HG02610 (cell line): ENCODE measurements around the gene PCBP2.
"Not testable (repeated sequence)": the region's sequence is repeated elsewhere in the genome, so short reads cannot be mapped to it uniquely, and the experiment has no call there.

Experiments used
- ATAC-seq: cut with Tn5 transposase; IDR thresholded peaks from one replicate; pipeline ENCODE4 v1.9.1; 2021; ENCODE audit warnings: mild to moderate bottlenecking, moderate library complexity; ENCODE audit not compliant: unreplicated experiment

The PCBP2 gene

GRCh38 chr12:53439582-53439981, 12.3 kb upstream of the PCBP2 start:
- not testable (repeated sequence) for ATAC-seq

GRCh38 chr12:53441040-53441833, 10.7 kb upstream of the PCBP2 start, which contains the start of gene PRR13:
TSS of gene PRR13 (plus strand) at chr12:53441734. CDS start at chr12:53442715, 981 bp downstream.
- peak; percentile 96 for ATAC-seq

GRCh38 chr12:53443955-53444354, 7.9 kb upstream of the PCBP2 start:
- ATAC-seq: no peak

DNA sequence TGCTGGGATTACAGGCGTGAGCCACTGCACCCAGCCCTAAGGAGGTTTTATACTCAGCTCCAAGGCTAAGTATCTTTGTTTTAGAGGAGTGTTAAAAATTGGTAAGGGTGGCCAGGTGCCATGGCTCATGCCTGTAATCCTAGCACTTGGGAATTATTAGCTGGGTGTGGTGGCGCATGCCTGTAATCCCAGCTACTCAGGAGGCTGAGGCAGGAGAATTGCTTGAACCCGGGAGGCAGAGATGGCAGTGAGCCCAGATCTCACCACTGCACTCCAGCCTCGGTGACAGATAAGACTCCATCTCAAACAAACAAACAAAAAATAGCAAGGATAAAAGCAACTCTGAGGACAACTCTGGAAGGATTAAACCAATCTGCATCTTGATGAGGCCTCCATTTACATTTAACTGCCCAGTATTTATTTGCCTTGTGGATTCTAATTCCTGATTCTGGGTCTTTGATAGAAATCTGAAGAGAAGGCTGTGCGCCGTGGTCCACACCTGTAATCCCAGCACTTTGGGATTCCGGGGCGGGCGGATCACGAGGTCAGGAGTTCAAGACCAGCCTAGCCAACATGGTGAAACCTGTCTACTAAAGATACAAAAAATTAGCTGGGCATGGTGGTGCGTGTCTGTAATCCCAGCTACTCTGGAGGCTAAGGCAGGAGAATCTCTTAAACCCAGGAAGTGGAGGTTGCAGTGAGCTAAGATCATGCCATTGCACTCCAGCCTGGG, 7.1 kb upstream of the PCBP2 start:
- ATAC-seq: not testable (repeated sequence)

- no peak for ATAC-seq
Observed at GRCh38 chr12:53450936-53451335, 966 bp upstream of the PCBP2 start.

DNA sequence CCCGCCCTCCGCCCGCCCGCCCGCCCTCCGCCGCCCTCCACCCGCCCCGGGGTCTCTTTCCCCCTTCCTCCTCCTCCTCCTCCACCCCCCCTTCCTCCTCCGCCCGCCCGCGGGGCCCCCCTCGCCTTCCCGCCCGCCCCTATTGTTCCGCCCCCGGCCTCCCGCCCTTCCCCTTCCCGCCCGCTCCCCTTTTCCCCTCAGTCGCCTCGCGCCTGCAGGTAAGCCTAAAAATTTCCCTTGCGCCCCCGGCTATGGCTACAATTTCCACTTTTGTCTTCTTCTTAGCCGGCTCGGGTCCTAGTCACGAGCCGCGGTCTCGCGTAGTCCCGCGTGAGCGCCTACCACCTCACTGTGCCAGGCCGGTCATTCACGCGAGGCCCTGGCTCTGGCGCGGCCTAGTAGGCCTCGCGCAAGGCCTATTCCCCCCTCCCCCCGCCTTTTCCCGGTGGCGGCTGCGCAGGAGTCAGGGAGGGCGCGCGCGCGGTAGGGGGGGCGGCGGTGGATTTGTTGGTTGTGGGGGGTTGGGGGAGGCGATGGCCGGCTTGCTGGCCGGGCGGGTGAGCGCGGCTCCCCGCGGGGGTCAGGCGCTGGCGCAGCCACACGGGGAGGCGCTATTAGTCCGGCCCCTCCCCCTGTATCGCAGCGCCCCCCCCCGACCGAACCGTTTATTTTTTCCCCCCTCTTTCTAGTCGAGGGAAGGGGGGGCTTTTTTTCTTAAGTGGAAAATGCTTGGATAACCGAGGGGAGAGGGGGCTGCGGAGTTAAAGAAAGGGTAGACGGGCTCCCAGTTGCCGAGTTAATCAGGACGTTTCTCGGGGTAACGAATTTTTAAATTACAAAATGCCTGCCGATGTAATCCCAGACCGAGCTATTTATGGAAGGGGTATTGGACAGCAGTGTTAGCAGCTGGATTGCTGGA, 516 bp downstream of the PCBP2 start:
- no peak for ATAC-seq

DNA sequence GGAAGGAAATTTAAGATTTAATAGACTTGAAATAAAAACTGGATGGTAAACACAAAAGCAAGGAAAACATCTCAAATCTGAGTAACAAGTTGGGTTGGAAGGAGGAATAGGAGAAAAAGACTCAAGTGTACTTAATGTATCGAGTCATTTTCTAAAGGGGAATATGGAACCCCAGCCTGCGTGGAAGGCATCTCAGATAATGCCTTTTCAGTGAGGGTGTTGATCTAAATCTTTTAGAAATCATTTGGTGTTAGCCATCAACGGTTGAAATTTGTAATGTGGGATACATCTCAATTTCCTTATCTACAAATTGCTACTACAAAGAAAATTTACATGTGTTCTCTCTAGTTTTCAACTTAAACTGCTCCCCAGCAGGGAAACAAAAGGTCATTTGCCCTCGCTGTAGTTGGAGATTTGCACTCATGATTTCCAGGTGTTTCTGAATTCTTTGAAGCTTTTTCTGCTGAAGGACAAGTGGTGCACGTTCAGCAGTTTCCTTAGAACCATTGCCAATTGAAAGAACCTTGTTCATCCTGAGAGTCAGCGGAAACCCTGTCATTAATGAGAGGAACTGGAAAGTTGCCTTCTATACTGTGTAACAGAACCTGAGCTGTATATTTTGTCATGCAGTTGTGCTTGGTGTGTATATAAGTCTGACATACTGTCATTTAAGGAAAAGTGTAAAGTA, 2.2 kb downstream of the PCBP2 start:
- no peak for ATAC-seq

- ATAC-seq: no peak
Observed at GRCh38 chr12:53454707-53455106, 2.8 kb downstream of the PCBP2 start.

DNA sequence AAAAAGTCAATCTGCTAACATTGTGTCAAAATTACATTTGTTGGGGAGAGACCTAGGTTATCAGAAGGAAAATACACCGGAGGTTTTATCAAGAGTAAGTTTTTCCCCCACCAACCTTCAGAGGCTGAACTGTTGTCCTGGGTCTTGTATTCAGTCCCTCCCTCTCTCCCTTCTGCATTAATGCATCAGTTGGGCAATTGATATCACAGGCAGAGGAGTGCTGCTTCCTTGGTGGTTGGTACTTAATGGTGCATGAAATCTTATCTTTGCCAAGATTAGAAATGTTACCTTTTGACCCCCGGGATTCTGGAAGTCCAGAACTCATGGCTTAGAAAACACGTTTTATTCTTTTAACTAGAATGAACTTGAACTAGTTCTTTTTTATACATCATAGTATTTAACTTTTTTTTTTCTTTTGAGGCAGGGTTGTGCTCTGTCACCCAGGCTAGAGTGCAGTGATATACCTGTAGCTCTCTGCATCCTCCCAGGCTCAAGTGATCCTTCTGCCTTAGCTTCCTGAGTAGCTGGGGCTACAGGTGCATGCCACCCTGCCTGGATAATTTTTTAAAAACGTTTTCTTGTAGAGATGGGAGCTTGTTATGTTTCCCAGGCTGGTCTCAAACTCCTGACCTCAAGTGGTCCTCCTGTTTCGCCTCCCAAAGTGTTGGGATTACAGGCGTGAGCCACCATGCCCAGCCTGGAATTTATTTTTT, 4.9 kb downstream of the PCBP2 start:
- ATAC-seq: no peak

GRCh38 chr12:53459097-53459496, 7.2 kb downstream of the PCBP2 start:
- ATAC-seq: no peak

DNA sequence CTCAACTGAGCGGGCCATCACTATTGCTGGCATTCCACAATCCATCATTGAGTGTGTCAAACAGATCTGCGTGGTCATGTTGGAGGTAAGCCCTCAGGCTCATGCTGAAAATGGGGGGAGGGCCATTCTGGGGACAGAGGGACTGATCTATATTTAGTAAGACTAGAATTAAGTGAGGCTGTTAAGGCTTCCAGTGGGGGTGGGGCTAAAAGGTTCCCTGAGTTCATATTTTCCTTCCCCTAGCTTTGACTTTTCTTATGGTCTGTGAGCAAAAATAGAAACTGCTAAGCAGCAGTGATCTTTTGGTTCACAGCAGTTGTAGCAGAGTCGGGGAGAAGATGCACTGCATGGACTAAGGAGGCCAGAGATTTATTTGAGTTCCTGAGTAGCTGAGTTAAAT, 9.2 kb downstream of the PCBP2 start:
- ATAC-seq: no peak

DNA sequence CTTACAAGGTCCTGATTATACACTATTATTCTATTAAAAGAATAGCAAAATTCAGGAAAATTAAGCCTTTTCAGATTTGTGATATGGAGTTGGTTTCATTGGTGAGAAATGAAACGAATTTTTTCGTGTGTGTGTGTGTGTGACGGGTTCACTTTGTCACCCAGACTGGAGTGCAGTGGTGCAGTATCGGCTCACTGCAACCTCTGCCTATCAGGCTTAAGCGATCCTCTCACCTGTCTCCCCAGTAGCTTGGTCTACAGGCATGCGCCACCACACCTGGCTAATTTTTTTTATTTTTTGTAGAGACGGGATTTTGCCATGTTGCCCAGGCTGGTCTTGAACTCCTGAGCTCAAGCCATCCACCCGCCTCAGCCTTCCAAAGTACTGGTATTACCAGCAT, 9.7 kb downstream of the PCBP2 start:
- no peak for ATAC-seq

- no peak for ATAC-seq
Observed at GRCh38 chr12:53462935-53463334, 11.0 kb downstream of the PCBP2 start.

DNA sequence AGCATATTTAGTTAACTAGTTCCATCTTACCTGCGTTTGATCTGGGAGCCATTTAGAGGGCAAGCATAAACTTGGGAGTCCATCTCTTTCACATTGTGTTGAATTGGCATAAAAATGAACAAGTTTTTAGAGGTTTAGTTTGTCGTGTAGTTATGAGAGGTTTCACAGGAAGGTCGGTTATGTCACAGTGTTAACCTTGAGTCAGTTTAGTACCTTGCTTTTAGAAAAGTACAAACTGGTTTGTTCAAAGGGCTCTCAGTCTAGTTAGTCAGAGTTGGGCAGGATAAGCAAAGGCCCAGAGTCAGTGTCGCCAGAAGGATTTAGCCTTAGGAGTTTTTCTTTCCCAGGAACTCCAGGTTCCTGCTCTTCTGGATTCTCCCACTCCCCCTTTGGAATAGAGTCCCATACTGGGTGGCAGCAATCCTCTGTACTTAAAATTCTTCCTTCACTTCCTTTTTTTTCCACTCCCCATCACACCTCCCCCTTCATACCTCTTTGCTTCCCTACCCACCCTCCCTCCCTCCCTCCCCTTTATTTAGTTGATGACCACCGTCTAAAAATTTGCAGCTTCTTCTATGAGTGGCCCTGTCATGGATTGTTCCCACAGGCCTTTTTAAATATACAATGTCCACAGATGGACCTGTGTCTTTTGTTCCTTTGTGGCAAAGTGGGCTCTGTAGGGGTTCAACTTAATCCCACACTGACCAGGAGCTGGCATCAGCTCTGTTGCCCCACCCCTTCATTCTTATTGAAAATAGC, 12.1 kb downstream of the PCBP2 start:
- no peak for ATAC-seq

- no peak for ATAC-seq
Observed at GRCh38 chr12:53464685-53465418, 12.9 kb downstream of the PCBP2 start.

GRCh38 chr12:53465679-53466078, 13.8 kb downstream of the PCBP2 start:
- no peak for ATAC-seq

- no peak for ATAC-seq
Observed at GRCh38 chr12:53466640-53467039, 14.7 kb downstream of the PCBP2 start.

DNA sequence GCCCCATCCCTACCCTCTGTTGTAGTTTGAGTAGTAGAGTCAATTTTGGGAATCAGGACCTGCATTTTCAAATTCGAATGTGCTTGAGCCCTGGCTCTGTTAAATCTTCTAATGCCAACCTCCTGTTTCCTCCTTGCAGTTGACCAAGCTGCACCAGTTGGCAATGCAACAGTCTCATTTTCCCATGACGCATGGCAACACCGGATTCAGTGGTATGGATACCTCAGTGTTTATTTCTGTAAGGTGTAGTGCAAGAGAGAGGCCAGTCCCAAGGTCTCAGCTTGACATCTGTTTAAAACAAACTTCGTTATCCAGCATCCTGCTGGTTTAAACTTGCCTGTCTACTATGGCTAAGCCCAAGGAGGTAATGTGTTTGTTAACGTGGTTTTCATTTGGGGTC, 15.2 kb downstream of the PCBP2 start:
- no peak for ATAC-seq

DNA sequence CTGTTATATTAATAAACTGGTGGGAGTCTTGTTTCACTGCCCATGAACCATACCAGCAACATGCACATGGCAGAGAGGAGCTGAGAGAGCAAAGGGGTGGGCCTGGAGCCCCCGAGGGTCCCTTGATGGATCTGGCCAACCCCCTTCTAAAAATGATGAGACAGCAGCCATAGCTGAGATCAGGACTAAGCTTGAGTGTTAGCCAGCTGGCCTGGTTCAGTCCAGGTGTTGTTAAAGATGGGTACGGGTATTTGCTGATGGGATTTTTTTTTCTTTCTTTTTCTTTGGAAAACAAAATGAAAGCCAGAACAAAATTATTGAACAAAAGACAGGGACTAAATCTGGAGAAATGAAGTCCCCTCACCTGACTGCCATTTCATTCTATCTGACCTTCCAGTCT, 16.0 kb downstream of the PCBP2 start:
- no peak for ATAC-seq
